Stimulated activated CD8-positive, alpha-beta memory T cell treated with anti-CD3 and anti-CD28 coated beads, Interleukin-15, amount 100 ng/mL, for 48 hours (primary cell): ENCODE data around the gene ABCB11.
"Not testable (repeated sequence)": the region's sequence is repeated elsewhere in the genome, so short reads cannot be mapped to it uniquely, and the experiment has no call there.

Experiments used
- DNase-seq, 2 donors: peaks; one replicate each; pipeline ENCODE4 v3.0.0-alpha.2; 2020; ENCODE audit warnings: low read depth in 2 of 2

ABCB11 gene

GRCh38 chr2:169031202-169031601 lies at the start of gene ABCB11:
Gene ABCB11 (minus strand): TSS chr2:169031324. CDS start chr2:169018125, 13,199 bp downstream.
- DNase-seq: no peak

- no peak for DNase-seq
These were observed 49.3 kb upstream of the ABCB11 start for GRCh38 chr2:169080250-169081069.

DNA sequence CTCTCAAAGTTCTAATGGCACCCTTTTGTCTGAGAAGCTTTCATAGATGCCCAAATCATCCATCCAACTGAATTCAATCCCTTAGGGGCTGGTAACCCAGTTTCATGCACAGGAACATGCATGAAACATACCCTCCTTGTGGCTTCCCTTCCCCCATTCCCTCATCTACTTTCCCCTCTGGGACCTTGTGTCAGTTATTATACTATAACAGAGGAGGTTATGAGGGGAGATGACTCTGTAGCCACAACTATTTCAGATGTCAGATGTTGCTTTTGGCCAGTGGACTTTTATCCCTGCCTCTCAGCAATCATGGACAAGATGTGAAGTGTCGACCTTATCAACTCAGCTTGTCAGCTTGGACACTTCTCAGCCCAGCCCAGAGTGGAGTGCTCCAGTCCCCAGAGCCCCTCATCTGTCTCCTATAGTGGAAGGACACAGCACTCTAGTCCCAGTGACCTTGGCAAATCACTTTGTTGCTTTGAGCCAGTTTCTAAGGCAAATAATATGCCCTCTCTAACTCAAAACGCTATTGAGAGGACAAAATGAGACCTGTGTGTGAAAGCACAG lies 46.6 kb upstream of the ABCB11 start:
- no peak for DNase-seq

GRCh38 chr2:169073963-169074751 lies 43.0 kb upstream of the ABCB11 start:
- DNase-seq: no peak

DNA sequence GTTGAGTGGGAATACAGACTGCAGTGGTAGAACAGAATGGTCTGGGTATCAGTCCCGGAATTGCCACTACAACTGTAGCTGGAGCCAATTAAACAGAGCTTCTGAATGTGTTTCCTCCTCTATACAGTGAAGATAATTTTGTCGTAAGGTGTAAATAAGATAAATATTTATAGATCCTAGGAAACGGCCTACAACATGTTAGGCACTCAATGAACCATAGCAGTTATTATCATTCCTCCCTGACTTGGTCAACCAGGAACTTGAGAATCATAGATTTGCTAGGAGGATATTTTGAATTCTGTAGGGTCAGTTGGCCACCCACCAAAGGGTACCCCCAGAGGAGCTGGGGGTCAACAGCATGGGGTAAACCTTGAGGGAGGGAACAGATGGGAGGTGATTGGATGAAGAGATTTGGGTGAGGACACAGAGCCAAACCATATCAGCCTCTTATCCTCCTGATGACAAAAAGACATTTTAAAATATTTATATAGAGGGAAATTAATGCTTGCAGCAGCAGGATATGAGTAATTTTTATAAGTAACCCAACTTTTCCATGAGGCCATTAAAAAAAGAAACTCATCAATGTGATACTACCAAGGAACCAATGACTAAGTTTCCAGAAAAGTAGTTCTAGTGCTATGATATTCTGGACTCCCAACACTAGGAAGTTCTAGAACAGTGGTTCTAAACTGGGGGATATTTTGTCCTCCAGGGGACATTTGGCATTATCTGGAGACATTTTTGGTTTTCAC lies 42.3 kb upstream of the ABCB11 start:
- no peak for DNase-seq

DNA sequence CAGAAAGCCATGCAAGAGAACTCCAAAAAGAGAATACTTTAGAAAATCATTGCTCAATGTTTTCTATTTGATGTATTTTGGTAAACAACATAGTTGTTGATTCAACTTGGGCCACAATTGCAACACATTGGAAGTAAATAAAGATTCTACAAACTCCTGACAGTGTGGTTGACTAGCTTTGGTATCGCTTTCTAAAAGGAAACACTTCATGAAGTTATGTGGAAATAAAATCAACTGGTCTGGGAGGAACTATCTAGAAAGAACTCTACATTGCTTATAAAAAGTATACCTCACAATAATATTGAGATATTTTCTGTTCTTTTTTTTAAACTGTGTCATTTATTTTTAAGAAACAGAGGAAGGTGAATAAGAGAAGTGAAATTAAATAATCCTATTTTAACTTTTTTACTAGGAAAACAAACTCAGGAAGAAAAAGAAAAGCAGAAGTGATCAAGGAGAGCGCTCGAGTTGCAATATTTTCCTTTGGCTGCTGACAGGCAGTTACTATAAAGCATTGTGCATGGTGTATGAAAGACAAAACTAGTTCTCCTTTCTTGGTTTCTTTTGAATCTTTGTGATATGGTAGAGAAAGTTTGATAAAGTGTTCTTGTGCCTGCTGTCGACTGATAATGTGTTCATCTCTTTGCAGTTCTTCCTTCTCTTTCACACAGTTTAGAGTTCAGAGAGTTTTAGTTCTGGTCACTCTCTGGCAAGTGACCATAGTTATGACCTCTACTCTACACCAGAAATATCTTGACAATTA lies 41.2 kb upstream of the ABCB11 start:
- DNase-seq: no peak

- no peak for DNase-seq
These were observed 40.3 kb upstream of the ABCB11 start for GRCh38 chr2:169071455-169071854.

- DNase-seq: no peak
These were observed 38.7 kb upstream of the ABCB11 start for GRCh38 chr2:169069833-169070232.

- DNase-seq: peak; percentile 8 to 40
These were observed 38.2 kb upstream of the ABCB11 start, which contains the start of gene DHRS9 for GRCh38 chr2:169069341-169069740. Gene DHRS9 (plus strand): TSS chr2:169069563. CDS start chr2:169081582, 12,019 bp downstream.

- no peak for DNase-seq
These were observed 35.8 kb upstream of the ABCB11 start for GRCh38 chr2:169066897-169067296.

DNA sequence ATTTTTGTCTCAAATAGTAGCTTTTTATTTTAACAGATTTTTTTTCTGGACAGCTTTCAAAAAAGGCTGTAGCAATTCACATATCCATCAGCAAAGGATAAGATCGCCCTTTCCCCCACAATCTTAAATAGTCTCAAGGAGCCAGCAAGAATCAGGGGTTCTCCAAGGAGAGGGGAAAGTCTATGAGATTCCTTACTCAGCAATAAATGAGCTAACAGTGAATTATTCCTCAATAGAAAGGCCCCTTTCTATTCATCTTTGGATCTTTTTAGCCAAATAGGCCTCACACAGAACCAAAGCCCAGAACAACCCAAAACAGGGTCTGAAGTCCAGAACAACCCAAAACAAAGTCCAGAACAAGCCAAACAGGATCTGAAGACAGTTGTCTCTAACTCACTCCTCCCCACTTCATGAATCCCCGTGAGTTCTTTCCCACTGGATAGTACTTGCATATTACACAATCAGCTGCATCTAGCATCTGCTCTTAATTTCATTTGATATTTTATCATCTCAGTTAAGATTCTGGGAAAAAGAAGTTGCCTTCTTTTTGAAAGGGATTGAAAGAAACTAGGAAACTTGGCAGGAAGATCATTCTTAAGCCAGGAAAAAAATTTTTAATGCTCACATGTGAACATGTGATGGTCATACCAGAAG lies 34.9 kb upstream of the ABCB11 start:
- DNase-seq: no peak

DNA sequence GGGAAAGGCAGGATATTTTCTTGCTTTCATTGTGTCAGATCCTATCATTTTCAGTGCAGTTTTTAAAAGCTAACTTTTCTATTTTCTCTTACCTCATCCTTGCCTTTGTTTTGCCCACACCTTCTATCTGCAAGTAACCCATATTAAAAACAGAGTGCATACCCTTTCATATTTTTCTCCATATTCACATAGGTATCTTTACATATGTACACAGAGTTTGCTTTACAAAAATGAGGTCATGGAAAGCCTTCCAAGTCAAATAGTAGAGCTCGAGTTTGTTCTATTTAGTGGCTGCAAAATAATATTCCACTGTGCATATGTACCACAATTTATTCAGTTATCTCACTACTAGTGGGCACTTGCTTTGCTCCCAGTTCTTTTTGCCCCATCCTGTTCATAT lies 34.3 kb upstream of the ABCB11 start:
- DNase-seq: no peak

DNA sequence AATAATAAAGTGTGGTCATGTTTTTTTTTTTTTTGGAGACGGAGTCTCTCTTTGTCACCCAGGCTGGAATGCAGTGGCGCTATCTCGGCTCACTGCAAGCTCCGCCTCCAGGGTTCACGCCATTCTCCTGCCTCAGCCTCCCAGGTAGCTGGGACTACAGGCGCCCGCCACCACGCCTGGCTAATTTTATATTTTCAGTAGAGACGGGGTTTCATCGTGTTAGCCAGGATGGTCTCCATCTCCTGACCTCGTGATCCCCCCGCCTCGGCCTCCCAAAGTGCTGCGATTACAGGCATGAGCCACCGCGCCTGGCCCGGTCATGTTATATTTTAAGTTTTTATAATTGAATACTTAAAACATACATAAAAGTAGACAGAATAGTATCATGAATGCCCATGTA lies 33.1 kb upstream of the ABCB11 start:
- not testable (repeated sequence) for DNase-seq

- DNase-seq: not testable (repeated sequence)
These were observed 23.5 kb upstream of the ABCB11 start for GRCh38 chr2:169054575-169054974.

- DNase-seq: no peak
These were observed 19.5 kb upstream of the ABCB11 start for GRCh38 chr2:169050476-169051240.

GRCh38 chr2:169049142-169049541 lies 18.0 kb upstream of the ABCB11 start:
- no peak for DNase-seq

DNA sequence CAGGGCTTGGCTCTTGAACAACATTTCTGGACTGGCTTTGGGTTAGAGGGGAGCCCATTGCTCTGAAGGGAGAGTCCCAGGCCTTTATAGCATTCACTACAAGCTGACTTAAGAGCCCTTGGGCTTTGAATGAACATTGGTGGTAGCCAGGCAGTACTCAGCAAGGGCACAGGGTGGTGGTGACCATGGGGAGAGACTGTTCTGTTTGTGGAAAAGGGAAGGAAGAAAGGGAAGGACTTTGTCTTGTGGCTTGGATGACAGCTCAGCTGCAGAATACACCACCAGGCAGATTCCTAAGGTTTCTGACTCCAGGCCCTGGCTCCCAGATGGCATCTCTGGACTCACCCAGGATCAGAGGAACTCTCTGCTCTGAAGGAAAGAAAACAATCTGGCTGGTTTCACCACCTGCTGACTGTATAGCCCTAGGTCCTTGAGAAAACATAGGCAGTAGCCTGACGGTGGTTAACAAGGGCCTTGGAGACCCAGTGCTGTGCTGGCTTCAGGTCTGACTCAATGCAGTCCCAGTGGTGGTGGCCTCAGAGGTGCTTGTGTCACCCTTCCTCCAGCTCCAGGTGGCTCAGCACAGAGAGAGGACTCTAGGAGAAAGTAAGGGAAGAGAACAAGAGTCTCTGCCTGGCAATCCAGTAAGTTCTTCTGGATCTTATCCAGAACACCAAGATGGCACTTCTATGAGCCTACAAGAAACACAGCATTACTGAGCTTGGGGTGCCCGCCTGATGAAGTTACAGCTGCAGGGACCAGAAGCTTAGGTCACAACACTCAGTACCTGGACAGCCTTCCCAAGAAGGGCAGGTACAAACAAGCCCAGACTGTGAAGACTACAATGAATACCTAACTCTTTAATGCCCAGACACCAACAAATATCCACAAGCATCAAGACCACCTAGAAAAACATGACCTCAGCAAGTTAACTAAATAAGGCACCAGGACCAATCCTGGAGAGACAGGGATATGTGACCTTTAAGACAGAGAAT lies 16.4 kb upstream of the ABCB11 start:
- DNase-seq: no peak

GRCh38 chr2:169046440-169047151 lies 15.5 kb upstream of the ABCB11 start:
- DNase-seq: no peak
